GM18951 (cell line): ENCODE results near the gene DKK3.

ENCODE experiments used
- POLR2A ChIP-seq: IDR thresholded peaks from 4 replicates; pipeline ENCODE4 v1.6.1; 2011; ENCODE audit warnings: mild to moderate bottlenecking; ENCODE audit not compliant: insufficient read length, insufficient read depth; ENCODE audit errors: extremely low read depth
- in situ Hi-C: fragments of 300-500 bp; cut with MboI; formaldehyde crosslinking; loops from one replicate; pipeline ENCODE4 v1.12.0; 2022; ENCODE audit warnings: low sequenced_read_pairs, mixed read lengths, inconsistent platforms; ENCODE audit not compliant: unreplicated experiment

The DKK3 gene

GRCh38 chr11:11961399-11962028 lies 46.9 kb downstream of the DKK3 start:
- TF ChIP-seq POLR2A: no peak

GRCh38 chr11:11960687-11961086 lies 47.7 kb downstream of the DKK3 start:
- in situ Hi-C loops: no loop called here
- no peak for TF ChIP-seq POLR2A

More at GRCh38 chr11:11961399-11962028, 46.9 kb downstream of the DKK3 start:
- in situ Hi-C loops: no loop called here

GRCh38 chr11:11959601-11960000 lies 48.8 kb downstream of the DKK3 start:
- in situ Hi-C loops: no loop called here

GRCh38 chr11:11958403-11959231 lies 49.8 kb downstream of the DKK3 start:
- in situ Hi-C loops: no loop called here
- TF ChIP-seq POLR2A: no peak

More at GRCh38 chr11:11959601-11960000, 48.8 kb downstream of the DKK3 start:
- no peak for TF ChIP-seq POLR2A

- TF ChIP-seq POLR2A: no peak
- in situ Hi-C loops: no loop called here
Observed at GRCh38 chr11:11956006-11956405, 52.4 kb downstream of the DKK3 start.

GRCh38 chr11:11952036-11952435 lies 56.4 kb downstream of the DKK3 start:
- no peak for TF ChIP-seq POLR2A
- in situ Hi-C loops: no loop called here

DNA sequence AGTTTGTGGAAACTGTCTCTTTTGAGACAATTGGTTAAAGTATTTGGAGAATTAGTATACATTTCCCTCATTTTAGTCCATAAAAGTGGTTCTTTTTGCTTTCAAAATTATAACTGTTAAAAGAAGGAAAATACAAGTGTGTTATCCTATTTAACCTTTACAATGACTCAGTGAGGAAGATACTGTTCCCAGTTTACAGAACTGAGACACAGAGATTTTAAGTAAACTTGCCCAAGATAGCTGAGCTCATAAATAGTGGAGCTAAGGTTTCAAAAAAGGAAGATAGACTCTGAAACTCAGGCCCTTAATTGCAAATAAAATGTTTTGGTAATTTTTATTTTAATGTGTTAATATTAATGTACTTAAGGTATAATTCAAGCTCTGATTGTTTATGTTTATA lies 58.9 kb downstream of the DKK3 start:
- no peak for TF ChIP-seq POLR2A
- in situ Hi-C loops: no loop called here

- TF ChIP-seq POLR2A: no peak
- in situ Hi-C loops: no loop called here
Observed at GRCh38 chr11:11948242-11948947, 60.0 kb downstream of the DKK3 start.

DNA sequence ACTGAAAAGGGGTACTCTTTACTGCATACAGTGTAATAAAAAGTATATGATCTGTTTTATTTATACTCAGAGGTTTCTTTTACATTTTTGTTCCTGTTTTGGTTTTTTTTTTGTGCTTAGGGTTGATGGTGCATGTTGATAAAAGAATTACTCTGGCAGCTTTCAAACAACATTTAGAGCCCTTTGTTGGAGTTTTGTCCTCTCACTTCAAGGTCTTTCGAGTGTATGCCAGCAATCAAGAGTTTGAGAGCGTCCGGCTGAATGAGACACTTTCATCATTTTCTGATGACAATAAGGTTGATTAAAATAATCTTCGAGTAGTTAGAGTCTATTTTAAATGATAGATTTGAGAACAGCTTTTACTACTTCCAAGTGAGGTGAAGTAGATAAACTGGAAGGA lies 60.6 kb downstream of the DKK3 start:
- in situ Hi-C loops: no loop called here
- TF ChIP-seq POLR2A: no peak

DNA sequence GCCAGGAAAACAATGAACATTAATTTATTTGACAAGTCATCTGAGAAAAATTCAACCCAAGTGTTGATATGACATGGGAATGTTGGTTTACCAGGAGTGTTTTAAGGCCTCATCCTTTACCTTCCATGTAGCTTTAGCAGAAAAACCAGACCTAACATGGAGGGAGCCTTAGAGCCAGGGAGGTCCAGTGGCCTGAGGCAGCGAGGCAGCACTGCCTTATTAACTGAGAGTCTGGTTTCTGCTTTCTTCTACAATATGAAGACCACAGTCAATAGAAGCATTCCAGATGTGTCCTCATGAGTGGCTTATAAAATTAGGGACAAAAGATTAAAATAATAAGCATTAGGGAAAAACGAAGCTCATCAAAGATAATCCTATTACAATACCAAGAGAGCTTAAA lies 61.5 kb downstream of the DKK3 start:
- in situ Hi-C loops: no loop called here

DNA sequence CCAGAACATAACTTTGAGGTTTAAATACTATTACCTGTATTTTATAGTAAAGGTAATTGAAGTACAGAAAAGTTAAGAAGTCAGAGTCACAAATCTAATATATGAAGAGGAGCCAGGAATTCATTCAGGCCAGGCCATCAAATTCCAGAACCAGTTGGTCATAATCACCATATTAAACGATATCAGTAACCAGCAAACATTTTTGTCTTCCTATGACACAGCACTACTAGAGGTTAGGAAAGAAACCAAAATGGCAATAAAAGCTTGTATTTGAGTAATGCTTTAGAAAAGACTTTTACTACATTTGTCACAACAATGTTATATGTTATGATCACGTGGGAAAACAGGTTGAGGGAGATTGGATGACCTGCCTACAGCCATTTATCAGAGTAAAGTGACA lies 62.2 kb downstream of the DKK3 start:
- TF ChIP-seq POLR2A: no peak
- in situ Hi-C loops: no loop called here

More for the DNA sequence above, 61.5 kb downstream of the DKK3 start:
- no peak for TF ChIP-seq POLR2A

GRCh38 chr11:11944444-11944843 lies 64.0 kb downstream of the DKK3 start:
- in situ Hi-C loops: no loop called here
- TF ChIP-seq POLR2A: no peak

- TF ChIP-seq POLR2A: no peak
- in situ Hi-C loops: no loop called here
Observed at GRCh38 chr11:11942668-11943067, 65.8 kb downstream of the DKK3 start.
